ENCODE measurements around the gene SPP2.

GRCh38 chr2:234074751-234075517, 24.4 kb downstream of the SPP2 start:
- TF ChIP-seq EZH2 (IDR thresholded peaks at IDR 0.05; ENCODE audit: borderline replicate concordance, low read length) (no peak), CTCF (conservative IDR thresholded peaks at IDR 0.05 in 1 of 2, IDR thresholded peaks at IDR 0.05 in 1 of 2; ENCODE audit: extremely low read depth in 1 of 2, insufficient read depth in 1 of 2, low read depth in 1 of 2, low read length in 2 of 2) (no peak)
